Frontal cortex (tissue), 4 donors: ENCODE data around the gene PA2G4. TPM values are rescaled to one million over a fixed set of nuclear protein-coding genes. Genes with fewer than 3 reads are reported as not detected.

Experiments used
- DNase-seq, 2 donors: peaks; one replicate each; pipeline ENCODE4 v3.0.0; 2012; ENCODE audit warnings: low spot score in 2 of 2
- FAIRE-seq: peaks from 2 replicates; lab custom pipeline; 2012; peaks lifted over from hg19 to GRCh38; lab: Jason Lieb, UNC
- total RNA-seq: library from RNA; depleted of rRNA; stranded (reverse); fragments of >200 nt; gene quantifications from one replicate; pipeline ENCODE4 v1.2.3, GENCODE V29; 2014
- donor health status: control.
- donor health status: control.
- donor health status: control.

Gene PA2G4
- total RNA-seq, 1 donor from 2014 or later, result 74.6 TPM

DNA sequence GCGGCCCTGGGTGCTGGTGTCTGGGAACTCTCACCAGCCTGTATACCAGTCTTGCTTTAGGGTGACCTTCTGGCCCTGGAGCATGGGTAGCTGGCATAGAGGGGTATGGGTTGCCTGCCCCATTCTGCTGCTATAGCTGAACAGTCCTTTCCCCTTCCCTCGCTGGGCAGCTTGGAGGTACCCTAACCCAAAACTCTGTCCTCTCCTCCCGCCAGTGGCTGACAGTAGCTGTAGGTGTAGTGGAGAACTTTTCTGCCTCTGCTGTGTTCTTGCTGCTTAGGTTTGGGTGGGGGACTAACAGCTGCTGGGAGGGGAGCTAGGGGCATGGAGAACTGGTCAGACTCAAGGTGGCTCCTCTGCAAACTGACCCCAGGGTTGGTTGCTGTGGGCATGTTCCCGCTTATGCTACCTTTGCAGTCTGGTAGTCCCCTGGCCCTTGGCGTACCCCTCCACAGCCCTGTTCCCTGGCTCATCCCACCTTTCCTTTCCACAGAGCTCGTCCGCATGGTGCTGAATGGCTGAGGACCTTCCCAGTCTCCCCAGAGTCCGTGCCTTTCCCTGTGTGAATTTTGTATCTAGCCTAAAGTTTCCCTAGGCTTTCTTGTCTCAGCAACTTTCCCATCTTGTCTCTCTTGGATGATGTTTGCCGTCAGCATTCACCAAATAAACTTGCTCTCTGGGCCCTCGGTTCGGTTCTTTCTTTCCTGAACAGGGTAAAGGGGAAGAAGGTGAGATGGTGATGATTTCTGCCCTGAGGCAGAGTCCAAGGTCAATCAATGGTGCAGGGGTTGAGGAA is 56.7 kb downstream of the PA2G4 start:
- DNase-seq, result no peak

DNA sequence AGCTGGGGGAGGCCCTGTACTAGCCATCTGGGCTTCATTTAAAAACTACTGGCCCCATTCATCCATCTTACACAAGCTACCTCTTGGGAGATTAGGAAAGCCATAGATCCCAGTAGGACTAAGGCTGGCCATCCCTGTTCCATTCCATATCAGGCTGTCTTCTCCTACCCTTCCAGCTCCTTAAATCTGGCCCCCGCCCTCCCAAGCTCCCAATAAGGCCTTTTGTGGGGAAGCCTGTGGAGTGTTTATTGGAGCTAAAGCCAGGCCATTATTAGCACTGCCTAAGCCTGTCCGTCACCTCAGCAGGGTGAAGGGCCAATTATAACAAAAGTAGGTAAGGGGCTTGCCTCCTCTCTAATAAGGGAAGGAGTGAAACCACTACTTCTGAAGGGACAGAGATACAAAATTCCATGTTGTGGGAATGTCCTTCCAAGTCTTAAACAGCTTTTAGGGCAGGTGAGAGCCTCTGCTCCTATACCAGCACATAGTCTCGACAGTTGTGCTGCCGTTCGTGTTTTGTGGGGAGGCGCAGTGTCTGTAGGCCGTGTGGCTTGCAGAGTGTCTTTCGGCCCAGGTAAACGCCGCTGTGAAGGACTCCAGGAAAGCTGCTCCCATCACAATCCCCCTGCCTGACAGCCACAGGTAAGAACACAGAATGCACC is 57.5 kb downstream of the PA2G4 start:
- FAIRE-seq, result no peak
- DNase-seq, result no peak

More for the DNA sequence above, 56.7 kb downstream of the PA2G4 start:
- no peak for FAIRE-seq

DNA sequence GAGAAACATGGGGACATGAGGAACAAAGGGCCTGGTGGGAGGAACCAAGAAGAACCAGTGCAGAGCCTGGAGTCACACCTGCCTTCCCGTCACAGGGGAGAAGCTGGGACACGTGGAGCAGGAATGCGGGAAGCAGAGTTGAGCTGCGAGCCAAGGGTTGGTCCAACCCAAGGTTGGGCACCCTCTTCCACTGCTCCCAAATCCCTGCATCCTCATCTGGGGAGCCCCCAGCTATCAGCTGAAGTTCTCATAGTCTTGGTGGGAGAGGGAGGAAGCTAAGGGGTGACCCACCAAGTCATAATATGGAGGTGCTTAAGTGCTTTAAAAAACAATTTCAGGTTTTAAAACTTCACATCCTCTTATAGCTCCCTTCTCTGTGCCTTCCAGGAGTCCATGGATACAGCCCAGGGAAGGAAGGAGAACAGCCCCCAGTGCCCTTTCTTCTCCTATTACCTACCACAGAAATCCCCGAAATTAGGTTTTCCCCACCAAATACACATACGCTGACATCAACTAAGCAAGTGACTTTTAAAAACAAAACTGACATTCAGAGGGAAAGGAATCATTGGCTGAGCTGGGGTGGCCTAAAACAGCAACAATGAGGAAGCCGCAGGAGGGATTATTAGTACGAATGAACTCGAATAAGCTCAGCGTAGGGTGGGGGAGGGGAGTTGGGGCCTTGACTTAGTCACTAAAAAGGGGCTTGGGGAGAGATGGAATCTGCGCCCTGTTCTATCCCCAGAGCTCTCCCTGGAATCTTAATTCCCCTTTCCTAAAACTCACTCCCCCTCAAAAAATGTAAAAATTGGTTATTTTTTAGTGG is 58.3 kb downstream of the PA2G4 start:
- DNase-seq (no peak), FAIRE-seq (no peak)

Other genes with a start within 250 kb of the PA2G4 start
- gene PYM1, start 176.7 kb upstream of the PA2G4 start, total RNA-seq, result 22.4 TPM
- gene DGKA, start 173.4 kb upstream of the PA2G4 start, total RNA-seq, result 7.7 TPM
- gene PMEL, start 138.5 kb upstream of the PA2G4 start, total RNA-seq, result not detected
- gene CDK2, start 137.7 kb upstream of the PA2G4 start, total RNA-seq, result 5.3 TPM
- gene RAB5B, start 130.5 kb upstream of the PA2G4 start, total RNA-seq, result 33.0 TPM
- gene SUOX, start 107.3 kb upstream of the PA2G4 start, total RNA-seq, result 8.2 TPM
- 1.6 TPM for gene IKZF4, start 83.5 kb upstream of the PA2G4 start, total RNA-seq
- gene RPS26, start 62.6 kb upstream of the PA2G4 start, total RNA-seq, result 15.5 TPM
- gene ERBB3, start 24.4 kb upstream of the PA2G4 start, total RNA-seq, result 2.0 TPM
- gene RPL41, start 12.1 kb downstream of the PA2G4 start, total RNA-seq, result 1,399 TPM
- 8.2 TPM for gene ZC3H10, start 13.7 kb downstream of the PA2G4 start, total RNA-seq
- 26.5 TPM for gene ESYT1, start 23.7 kb downstream of the PA2G4 start, total RNA-seq
- 123 TPM for gene MYL6B, start 48.0 kb downstream of the PA2G4 start, total RNA-seq
- 511 TPM for gene MYL6, start 53.8 kb downstream of the PA2G4 start, total RNA-seq
- 93.3 TPM for gene SMARCC2, start 84.9 kb downstream of the PA2G4 start, total RNA-seq
- 53.0 TPM for gene RNF41, start 117.4 kb downstream of the PA2G4 start, total RNA-seq
- gene NABP2, start 119.8 kb downstream of the PA2G4 start, total RNA-seq, result 26.9 TPM
- gene SLC39A5, start 125.5 kb downstream of the PA2G4 start, total RNA-seq, result not detected
- gene ANKRD52, start 153.8 kb downstream of the PA2G4 start, total RNA-seq, result 10.2 TPM
- gene COQ10A, start 162.4 kb downstream of the PA2G4 start, total RNA-seq, result 12.2 TPM
- 83.6 TPM for gene CS, start 195.8 kb downstream of the PA2G4 start, total RNA-seq
- 42.8 TPM for gene CNPY2, start 211.4 kb downstream of the PA2G4 start, total RNA-seq
- gene PAN2, start 229.4 kb downstream of the PA2G4 start, total RNA-seq, result 24.5 TPM
- not detected for gene IL23A, start 234.3 kb downstream of the PA2G4 start, total RNA-seq